HG03469 (cell line): ENCODE data around the gene SPZ1.
"Not testable (repeated sequence)": the region's sequence is repeated elsewhere in the genome, so short reads cannot be mapped to it uniquely, and the experiment has no call there.

ENCODE experiments used
- ATAC-seq: cut with Tn5 transposase; IDR thresholded peaks from one replicate; pipeline ENCODE4 v1.9.1; 2021; ENCODE audit warnings: mild to moderate bottlenecking, moderate library complexity, moderate number of reproducible peaks; ENCODE audit not compliant: unreplicated experiment

The SPZ1 gene

GRCh38 chr5:80326468-80326867 is 6.7 kb downstream of the SPZ1 start:
- ATAC-seq, result no peak

DNA sequence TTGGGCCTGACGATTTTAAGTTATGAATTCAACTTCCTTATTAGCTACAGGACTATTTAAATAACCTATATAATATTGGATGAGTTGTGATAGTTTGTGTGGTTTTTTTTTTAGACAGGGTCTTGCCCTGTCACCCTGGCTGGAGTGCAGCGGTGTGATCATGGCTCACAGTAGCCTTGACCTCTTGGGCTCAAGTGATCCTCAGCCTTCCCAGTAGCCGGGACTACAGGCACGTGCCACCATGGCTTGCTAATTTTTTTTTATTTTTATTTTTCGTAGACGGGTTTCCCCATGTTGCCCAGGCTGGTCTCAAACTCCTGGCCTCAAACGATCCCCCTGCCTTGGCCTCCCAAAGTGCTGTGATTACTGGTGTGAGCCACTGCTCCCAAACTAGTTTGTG is 17.6 kb downstream of the SPZ1 start:
- ATAC-seq, result no peak

- no peak for ATAC-seq
These were observed 19.3 kb downstream of the SPZ1 start for GRCh38 chr5:80339116-80339515.

DNA sequence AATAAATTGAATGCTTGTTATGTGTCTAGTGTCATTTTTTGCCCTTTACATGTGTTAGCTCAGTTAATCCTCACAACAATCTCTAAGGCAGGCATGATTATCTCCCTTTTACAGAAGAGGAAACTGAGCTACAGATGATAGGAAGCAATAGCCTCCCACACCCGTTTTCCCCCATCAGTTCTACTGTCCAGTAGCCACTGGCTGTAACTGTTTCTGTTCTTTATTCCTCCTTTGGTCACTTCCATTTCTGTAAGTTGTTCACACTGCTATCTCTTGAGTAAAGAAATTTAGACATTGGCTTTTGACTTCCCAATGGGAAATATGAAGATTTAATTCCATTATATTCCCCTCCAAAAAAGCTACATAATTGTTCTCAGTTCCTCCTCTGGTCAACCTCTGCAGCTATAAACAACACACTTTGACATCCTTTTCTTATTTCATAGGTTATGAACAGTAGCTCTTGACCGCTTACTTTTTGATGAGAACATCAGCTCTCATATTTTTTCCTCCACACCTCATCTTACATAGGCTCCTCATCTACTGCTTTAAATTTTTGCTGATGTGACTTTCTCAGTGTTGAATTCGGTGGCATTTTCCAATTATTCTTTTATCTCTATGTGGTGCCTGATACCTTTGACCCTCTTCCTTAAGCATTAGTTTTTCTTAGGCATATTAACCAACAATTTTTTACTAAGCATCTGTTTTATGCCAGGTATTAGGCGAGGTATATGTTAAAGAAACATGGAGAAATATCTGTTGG is 21.4 kb downstream of the SPZ1 start:
- no peak for ATAC-seq

- ATAC-seq, result no peak
These were observed 23.3 kb downstream of the SPZ1 start for GRCh38 chr5:80343067-80343466.

GRCh38 chr5:80346055-80346454 is 26.3 kb downstream of the SPZ1 start:
- no peak for ATAC-seq

DNA sequence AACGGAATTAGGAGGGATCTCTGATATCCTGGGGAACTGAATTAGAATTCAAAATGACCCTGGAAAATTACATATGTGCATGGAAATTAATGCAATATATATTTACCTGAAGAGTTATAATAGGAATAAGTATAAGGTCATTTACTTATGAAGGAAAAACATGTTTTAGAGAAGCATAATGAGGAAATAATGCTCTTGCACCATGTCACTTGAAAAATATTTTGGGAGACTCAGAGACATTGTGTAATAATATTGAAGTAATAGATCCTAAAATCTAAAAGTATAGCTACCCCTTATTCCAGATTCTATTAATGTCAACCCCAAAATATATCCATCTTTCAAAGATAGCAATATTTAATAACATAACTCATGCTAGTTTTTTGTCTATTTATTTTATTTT is 28.4 kb downstream of the SPZ1 start:
- ATAC-seq, result no peak

DNA sequence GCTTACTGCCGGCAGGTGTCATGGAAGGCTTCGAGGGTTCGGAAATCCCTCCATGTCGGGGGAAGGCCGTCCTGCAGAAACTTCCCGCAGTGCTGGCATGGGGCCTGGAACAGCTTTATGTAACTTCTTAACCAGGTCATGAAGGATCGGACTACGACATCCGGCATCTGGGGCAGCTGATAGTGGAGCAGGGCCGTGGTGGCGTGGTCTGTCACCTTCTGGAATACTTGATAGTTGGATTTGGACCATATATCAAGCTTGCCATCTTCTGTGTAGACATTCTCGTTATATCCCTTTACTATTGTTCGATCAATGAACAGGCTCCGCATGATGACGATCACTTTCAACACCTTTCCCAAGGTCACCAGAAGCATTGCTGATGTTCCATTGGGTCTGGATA is 31.2 kb downstream of the SPZ1 start:
- not testable (repeated sequence) for ATAC-seq

GRCh38 chr5:80355686-80356085 is 35.9 kb downstream of the SPZ1 start:
- ATAC-seq, result no peak

- no peak for ATAC-seq
These were observed 37.9 kb downstream of the SPZ1 start for GRCh38 chr5:80357671-80358070.

DNA sequence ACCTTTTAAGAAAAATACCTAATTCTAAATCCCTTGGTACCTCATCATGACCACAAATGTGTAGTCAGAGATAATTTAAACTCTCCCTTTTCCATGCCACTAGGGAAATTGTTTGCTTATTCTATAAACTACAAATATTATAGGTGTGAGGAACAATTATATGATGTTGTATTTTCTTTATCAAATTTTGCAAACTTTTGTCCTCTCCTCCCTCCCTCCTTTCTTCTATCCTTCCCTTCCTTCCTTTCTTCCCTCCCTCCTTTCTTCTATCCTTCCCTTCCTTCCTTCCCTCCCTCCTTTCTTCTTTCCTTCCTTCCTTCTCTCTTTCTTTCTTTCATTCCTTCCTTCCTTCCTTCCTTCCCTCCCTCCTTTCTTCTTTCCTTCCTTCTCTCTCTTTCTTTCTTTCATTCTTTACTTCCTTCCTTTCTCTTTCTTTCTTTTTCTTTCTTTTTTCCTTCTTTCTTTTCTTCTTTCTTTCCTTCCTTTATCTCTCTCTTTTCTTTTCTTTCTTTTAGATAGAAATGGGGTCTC is 41.2 kb downstream of the SPZ1 start:
- ATAC-seq, result no peak

DNA sequence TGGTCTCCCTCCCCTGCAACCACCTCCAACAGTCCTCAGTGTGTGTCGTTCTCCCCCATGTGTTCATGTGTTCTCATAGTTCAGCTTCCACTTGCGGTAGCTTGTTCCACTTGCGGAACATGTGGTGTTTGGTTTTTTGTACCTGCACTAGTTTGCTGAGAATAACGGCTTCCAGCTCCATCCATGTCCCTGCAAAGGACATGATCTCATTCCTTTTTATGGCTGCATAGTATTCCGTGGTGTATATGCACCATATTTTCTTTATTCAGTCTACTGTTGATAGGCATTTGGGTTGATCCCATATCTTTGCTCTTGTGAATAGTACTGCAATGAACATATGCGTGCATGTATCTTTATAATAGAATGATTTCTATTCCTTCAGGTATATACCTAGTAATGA is 45.1 kb downstream of the SPZ1 start:
- no peak for ATAC-seq

DNA sequence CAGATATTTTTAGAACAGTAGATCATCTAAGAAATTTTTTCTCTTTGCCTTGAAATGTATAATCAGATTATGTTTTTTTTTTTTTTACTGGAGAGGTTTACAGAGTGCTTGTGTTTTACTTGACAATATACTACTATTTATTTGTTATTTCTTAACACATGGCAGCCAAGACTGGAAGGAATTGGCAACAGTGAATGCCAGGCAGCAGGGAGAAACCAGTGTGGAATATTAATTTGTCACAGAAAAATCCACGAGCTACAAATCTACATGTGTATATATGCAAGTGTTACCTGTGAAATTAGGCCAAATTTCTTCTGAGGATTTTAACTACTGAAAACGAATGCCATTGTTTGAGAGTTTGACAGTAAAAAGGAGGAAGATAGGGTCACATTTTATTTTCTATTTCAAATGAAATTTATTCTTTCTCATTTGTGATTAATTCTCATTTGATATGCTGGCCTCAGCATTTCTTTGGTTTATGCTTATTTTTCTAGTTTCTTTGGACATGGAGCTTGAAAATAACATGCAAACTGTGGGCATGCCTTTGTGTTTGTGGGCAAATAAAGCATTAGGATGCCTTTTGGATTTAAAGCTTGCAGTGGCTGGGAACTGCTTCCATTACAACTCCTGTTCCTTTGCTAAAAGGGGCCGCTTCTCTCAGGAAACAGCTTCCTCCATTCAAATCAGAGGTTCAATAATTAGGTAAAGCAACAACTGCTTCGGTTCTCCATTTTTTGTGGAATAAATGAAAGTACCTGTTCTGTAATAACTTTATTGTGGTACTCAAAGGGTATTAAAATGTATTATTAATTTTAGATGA is 49.1 kb downstream of the SPZ1 start:
- ATAC-seq, result no peak

GRCh38 chr5:80369521-80369920 is 49.7 kb downstream of the SPZ1 start:
- ATAC-seq, result no peak

- no peak for ATAC-seq
These were observed 50.6 kb downstream of the SPZ1 start for GRCh38 chr5:80370390-80370789.
